Measurements from ENCODE around the gene NUBP2. TPM values are rescaled to one million over a fixed set of nuclear protein-coding genes. Genes with fewer than 3 reads are reported as not detected.

NUBP2 gene
- total and polyA plus RNA-seq, 8 donors: 20.4 to 58.8 (median 31.0) TPM

- peaks cover 9 to 16% (median 16%) of the 10 kb centered on the region in 3 donors for H3K4me1 ChIP-seq
Observed at GRCh38 chr16:1790261-1790610, 7.5 kb downstream of the NUBP2 start.

GRCh38 chr16:1790611-1791255 lies 8.0 kb downstream of the NUBP2 start:
- no peak for ATAC-seq

More at GRCh38 chr16:1790261-1790610, 7.5 kb downstream of the NUBP2 start:
- DNase-seq (no peak), ATAC-seq (no peak), FAIRE-seq (no peak)
- Histone ChIP-seq H3K27ac (no peak overlapping the region), H3K36me3 (no peaks in the 10 kb centered on the region), H3K27me3 (no peaks in the 10 kb centered on the region), H3K4me3 (no peak overlapping the region), H3K9me3 (no peaks in the 10 kb centered on the region)
- TF ChIP-seq CTCF (IDR thresholded peaks at IDR 0.05): no peak
- 89 to 92% methylated on average over 13 to 15 of the region's 15 CpGs for WGBS, 2 donors
- intact Hi-C loops (cut with DNase I): no loop called here

GRCh38 chr16:1791256-1791942 lies 8.6 kb downstream of the NUBP2 start:
- Histone ChIP-seq H3K4me3 (no peak overlapping the region), H3K27ac (no peak overlapping the region), H3K9me3 (no peaks in the 10 kb centered on the region), H3K27me3 (no peaks in the 10 kb centered on the region), H3K4me1 (peaks cover 9 to 17% (median 16%) of the 10 kb centered on the region in 3 donors), H3K36me3 (no peaks in the 10 kb centered on the region)
- DNase-seq (peak in 1 of 6 donors; percentile 75), ATAC-seq (no peak), FAIRE-seq (no peak)
- 94 to 95% methylated on average over 53 of the region's 53 CpGs for WGBS, 2 donors
- intact Hi-C loops (cut with DNase I): no loop called here
- no peak for TF ChIP-seq CTCF (IDR thresholded peaks at IDR 0.05)

More at GRCh38 chr16:1790611-1791255, 8.0 kb downstream of the NUBP2 start:
- Histone ChIP-seq H3K4me1 (peaks cover 9 to 17% (median 16%) of the 10 kb centered on the region in 3 donors), H3K36me3 (no peaks in the 10 kb centered on the region), H3K27ac (no peak overlapping the region), H3K9me3 (no peaks in the 10 kb centered on the region), H3K4me3 (no peak overlapping the region), H3K27me3 (no peaks in the 10 kb centered on the region)
- no peak for TF ChIP-seq CTCF (IDR thresholded peaks at IDR 0.05)
- DNase-seq: peak in 1 of 6 donors; percentile 77
- no peak for FAIRE-seq
- 90 to 92% methylated on average over 39 to 44 of the region's 44 CpGs for WGBS, 2 donors
- intact Hi-C loops (cut with DNase I): no loop called here

- H3K4me1 ChIP-seq: peaks cover 9 to 17% (median 16%) of the 10 kb centered on the region in 3 donors
- DNase-seq: peak in 2 of 6 donors; percentile 36 to 76
- FAIRE-seq: no peak
- ATAC-seq: no peak
- WGBS, 2 donors: 92 to 94% methylated on average over 56 to 59 of the region's 59 CpGs
- no peaks in the 10 kb centered on the region for H3K9me3 ChIP-seq
- no peak for TF ChIP-seq CTCF (IDR thresholded peaks at IDR 0.05)
- intact Hi-C loops (cut with DNase I): no loop called here
- H3K4me3 ChIP-seq: no peak overlapping the region
- no peaks in the 10 kb centered on the region for H3K36me3 ChIP-seq
- no peak overlapping the region for H3K27ac ChIP-seq
- no peaks in the 10 kb centered on the region for H3K27me3 ChIP-seq
Observed at GRCh38 chr16:1791943-1792812, 9.4 kb downstream of the NUBP2 start.

Data from pancreas (tissue), 10 donors.